GM12878 (cell line): ENCODE data around the gene STAM2. TPM values are rescaled to one million over a fixed set of nuclear protein-coding genes. Genes with fewer than 3 reads are reported as not detected.
"Not testable (repeated sequence)": the region's sequence is repeated elsewhere in the genome, so short reads cannot be mapped to it uniquely, and the experiment has no call there.

Experiments used
- ATAC-seq: fragments of 200-7000 bp; cut with Tn5 transposase; 3 replicates; pipeline ENCODE4 v1.9.1; 2020; ENCODE audit warnings: mild to moderate bottlenecking, moderate library complexity
- BruUV-seq: library from RNA; stranded (reverse); fragments of 400-500 nt; replicated peaks from 2 replicates; lab custom pipeline; 2021; lab: Mats Ljungman, UMichigan
- CTCF ChIA-PET: fragments of 300-600 bp; sonication (Branson Sonifier 250); formaldehyde crosslinking; extraction: SDS; loops from one replicate; lab custom pipeline; 2021; ENCODE audit warnings: inconsistent platforms; lab: Yijun Ruan, JAX
- POLR2A ChIA-PET: fragments of 350-600 bp; formaldehyde crosslinking; extraction: SDS; loops from one replicate; lab custom pipeline; 2021; ENCODE audit warnings: inconsistent platforms; lab: Charles Lee
- RAD21 ChIA-PET: fragments of 300-600 bp; sonication (Branson Sonifier 250); formaldehyde crosslinking; loops from one replicate; lab custom pipeline; 2023; ENCODE audit warnings: antibody characterized with exemption; ENCODE audit not compliant: unreplicated experiment; lab: Charles Lee
- SMC1A ChIA-PET: fragments of 300-600 bp; sonication (Branson Sonifier 250); formaldehyde crosslinking; loops from one replicate; lab custom pipeline; 2023; ENCODE audit not compliant: unreplicated experiment, uncharacterized antibody; lab: Charles Lee
- DNase-seq: peaks from one replicate; pipeline ENCODE4 v3.0.0-alpha.2; 2011; ENCODE audit warnings: low read depth, low spot score
- FAIRE-seq: peaks from 3 replicates; lab custom pipeline; 2011; peaks lifted over from hg19 to GRCh38; lab: Jason Lieb, UNC
- H2AFZ ChIP-seq: 2 replicates; pipeline ENCODE4 v1.6.0; 2011; ENCODE audit warnings: low read depth, low read length, control low read depth; ENCODE audit not compliant: control insufficient read depth
- H3K27ac ChIP-seq: 2 replicates; pipeline ENCODE4 v1.5.1; 2011; ENCODE audit warnings: control low read depth; ENCODE audit not compliant: control insufficient read depth, insufficient read depth
- H3K27me3 ChIP-seq, 2 experiments: replicated peaks in 1 of 2; 2 replicates each; pipeline versions ENCODE4 v1.6.0 to v1.6.1; 2011; ENCODE audit warnings: low read length in 1 of 2; ENCODE audit not compliant: control insufficient read depth in 2 of 2, insufficient read depth in 2 of 2
- H3K36me3 ChIP-seq, 2 experiments: 2 replicates each; pipeline ENCODE4 v1.5.1; 2011; ENCODE audit warnings: low read length in 1 of 2; ENCODE audit not compliant: control insufficient read depth in 2 of 2, insufficient read depth in 2 of 2
- H3K4me1 ChIP-seq: 2 replicates; pipeline ENCODE4 v1.6.1; 2011; ENCODE audit warnings: mild to moderate bottlenecking, low read length, moderate library complexity, mixed read lengths; ENCODE audit not compliant: control insufficient read depth, insufficient read depth
- H3K4me2 ChIP-seq: 2 replicates; pipeline ENCODE4 v1.6.0; 2011; ENCODE audit warnings: control low read depth; ENCODE audit not compliant: control insufficient read depth, insufficient read depth
- H3K4me3 ChIP-seq: fragments of 200-600 bp; sonication (generic); 2 replicates; pipeline ENCODE4 v1.5.1; 2016
- H3K79me2 ChIP-seq: 2 replicates; pipeline ENCODE4 v1.6.0; 2011; ENCODE audit warnings: low read length; ENCODE audit not compliant: control insufficient read depth, insufficient read depth
- H3K9ac ChIP-seq: 2 replicates; pipeline ENCODE4 v1.8.0; 2011; ENCODE audit warnings: low read length, control low read depth, mixed read lengths; ENCODE audit not compliant: control insufficient read depth, insufficient read depth
- H3K9me3 ChIP-seq: replicated peaks from 3 replicates; pipeline ENCODE4 v1.5.1; 2011; ENCODE audit warnings: mild to moderate bottlenecking, low read length; ENCODE audit not compliant: control insufficient read depth, insufficient read depth
- H4K20me1 ChIP-seq: 2 replicates; pipeline ENCODE4 v1.6.0; 2011; ENCODE audit not compliant: control insufficient read depth, insufficient read depth
- WGBS: methylation state at CpG from one replicate; pipeline ENCODE4 v1.1.6; 2016; ENCODE audit warnings: low lambda C conversion rate; ENCODE audit not compliant: insufficient replicate concordance, insufficient coverage; ENCODE audit errors: missing lambda C conversion rate; 5-methylcytosine and 5-hydroxymethylcytosine counted together
- in situ Hi-C: fragments of 300-500 bp; cut with MboI; formaldehyde crosslinking; loops from 9 replicates; pipeline ENCODE4 v1.14.3; 2018; ENCODE audit warnings: mixed read lengths
- intact Hi-C: fragments of 100-400 bp; cut with micrococcal nuclease; formaldehyde crosslinking; loops from one replicate; pipeline ENCODE4 v1.14.2; 2022; ENCODE audit not compliant: unreplicated experiment
- polyA plus RNA-seq, 11 experiments: library from polyadenylated mRNA; depleted of rRNA in 4 of 11; unstranded in 6 of 11; stranded (reverse) in 5 of 11; fragments of >200 nt; fragmentation: Nextera tagmentation in 4 of 11; fragmentation: Illumina TruSeq in 1 of 11; extraction: Ambion mirVana in 4 of 11; extraction: Trizol in 1 of 11; gene quantifications; 1 replicate in 1 of 11; 2 replicates in 10 of 11; pipeline versions ENCODE4 v1.2.1 to v1.2.3, GENCODE V29; 2011 to 2016; ENCODE audit warnings: inconsistent platforms in 2 of 11, missing spikeins in 2 of 11, low read depth in 1 of 11
- total RNA-seq, 4 experiments: library from RNA; depleted of rRNA in 3 of 4; stranded (reverse); fragments of >200 nt in 3 of 4; fragmentation: Illumina TruSeq in 1 of 4; extraction: Trizol in 1 of 4; gene quantifications; 2 replicates each; pipeline versions ENCODE4 v1.2.1 to v1.2.3, GENCODE V29; 2013 to 2021

The STAM2 gene
- total and polyA plus RNA-seq, 10 of the 15 experiments (the other 5 are each of a cell fraction or from before 2014, with no cell fraction given): 4.4 to 21.6 (median 16.2) TPM

DNA sequence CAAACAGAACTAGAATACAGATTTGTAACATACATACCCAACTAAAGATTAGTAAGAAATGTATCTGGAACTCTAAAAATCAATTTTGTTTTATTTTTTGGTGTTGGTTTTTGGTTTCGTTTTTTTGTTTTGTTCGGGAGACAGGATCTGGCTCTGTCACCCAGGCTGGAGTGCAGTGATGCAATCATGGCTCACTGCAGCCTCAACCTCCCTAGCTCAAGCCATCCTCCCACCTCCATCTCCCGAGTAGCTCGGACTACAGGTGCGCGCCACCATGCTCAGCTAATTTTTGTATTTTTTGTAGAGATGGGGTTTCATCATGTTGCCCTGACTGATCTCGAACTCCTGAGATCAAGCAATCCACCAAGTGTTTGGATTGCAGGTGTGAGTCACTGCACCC, 6.4 kb downstream of the STAM2 start:
- FAIRE-seq, ATAC-seq, H2AFZ ChIP-seq, BruUV-seq, H3K27me3 ChIP-seq, RAD21 ChIA-PET, H3K36me3 ChIP-seq, H3K27ac ChIP-seq, POLR2A ChIA-PET, H4K20me1 ChIP-seq, DNase-seq, H3K9me3 ChIP-seq, H3K9ac ChIP-seq: not testable (repeated sequence)
- Histone ChIP-seq H3K79me2 (peaks cover 94% of the 10 kb centered on the region), H3K4me1 (peaks cover 23% of the 10 kb centered on the region), H3K4me2 (peak overlapping the region; percentile 0), H3K4me3 (peak overlapping the region; percentile 5; the same call in 1 of the 2 replicates)
- CTCF ChIA-PET: interaction anchor here (2.3 to 2.8 kb wide), 2 partner anchors 14 to 132 kb away, joined by 5 to 13 read pairs; no protein-coding TSS in a partner anchor
- intact Hi-C loops: loop anchor here (10.0 kb wide), 1 partner anchor 344 kb away; the partner anchor contains the start of gene ARL5A
- SMC1A ChIA-PET: interaction anchor here (0.6 to 3.3 kb wide), 2 partner anchors 14 to 131 kb away, joined by 3 to 20 read pairs; no protein-coding TSS in a partner anchor
- in situ Hi-C loops: loop anchor here (5.0 to 10.0 kb wide), 2 partner anchors 117 to 324 kb away; no protein-coding TSS in a partner anchor
- 92% methylated on average over 7 of the region's 7 CpGs for WGBS

DNA sequence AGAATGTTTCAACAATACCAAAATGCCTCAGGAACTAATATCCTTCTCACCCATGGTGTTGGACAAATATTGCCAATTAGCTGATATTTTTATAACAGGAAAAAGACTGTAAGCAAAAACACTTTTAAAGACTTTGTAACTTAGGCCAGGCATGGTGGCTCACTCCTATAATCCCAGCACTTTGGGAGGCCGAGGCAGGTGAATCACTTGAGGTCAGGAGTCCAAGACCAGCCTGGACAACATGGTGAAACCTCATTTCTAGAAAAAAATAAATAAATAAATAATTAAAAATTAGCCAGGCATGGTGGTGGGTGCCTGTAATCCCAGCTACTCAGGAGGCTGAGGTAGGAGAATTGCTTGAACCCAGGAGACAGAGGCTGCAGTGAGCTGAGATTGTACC, 8.1 kb downstream of the STAM2 start:
- intact Hi-C loops (loop anchor here (10.0 kb wide), 1 partner anchor 343 kb away; the partner anchor contains the start of gene ARL5A), in situ Hi-C loops (loop anchor here (5.0 to 10.0 kb wide), 2 partner anchors 115 to 323 kb away; no protein-coding TSS in a partner anchor)
- ChIA-PET RAD21 (interaction anchor here (1.1 to 2.0 kb wide), 5 partner anchors 8 to 248 kb away, joined by 3 to 18 read pairs (median 4); partner anchors contain the start of gene STAM2), CTCF (interaction anchor here (0.7 to 2.8 kb wide), 9 partner anchors 9 to 468 kb away, joined by 3 to 13 read pairs (median 4); no protein-coding TSS in a partner anchor), SMC1A (interaction anchor here (1.0 to 3.4 kb wide), 8 partner anchors 8 to 548 kb away, joined by 3 to 12 read pairs (median 4); partner anchors contain the start of gene STAM2), POLR2A (interaction anchor here (2.0 kb wide), 1 partner anchor 12 kb away, joined by 6 read pairs; no protein-coding TSS in a partner anchor)
- WGBS: 93% methylated on average over 1 of the region's 1 CpG
- H3K27me3 ChIP-seq, DNase-seq, H4K20me1 ChIP-seq, FAIRE-seq, H2AFZ ChIP-seq, ATAC-seq, BruUV-seq, H3K9me3 ChIP-seq, H3K36me3 ChIP-seq: not testable (repeated sequence)
- Histone ChIP-seq H3K4me1 (peaks cover 23% of the 10 kb centered on the region), H3K4me3 (peak overlapping the region; percentile 56), H3K79me2 (peaks cover 88% of the 10 kb centered on the region), H3K27ac (peak overlapping the region; percentile 86), H3K4me2 (peak overlapping the region; percentile 93), H3K9ac (peak overlapping the region; percentile 60)
